Karpas-422 (cell line): ENCODE measurements around the gene CLNS1A. TPM values are rescaled to one million over a fixed set of nuclear protein-coding genes. Genes with fewer than 3 reads are reported as not detected.

ENCODE experiments used
- DNase-seq: peaks from one replicate; pipeline ENCODE4 v3.0.0-alpha.2; 2015
- H2AFZ ChIP-seq: fragments of 200-600 bp; sonication (generic); 2 replicates; pipeline ENCODE4 v1.6.1; 2014; ENCODE audit warnings: antibody characterized with exemption, low read length, mixed read lengths
- H3K27ac ChIP-seq: fragments of 200-600 bp; sonication (generic); 2 replicates; pipeline ENCODE4 v1.5.1; 2014; ENCODE audit warnings: mild to moderate bottlenecking, low read length, moderate library complexity
- H3K27me3 ChIP-seq: fragments of 200-600 bp; sonication (generic); 2 replicates; pipeline ENCODE4 v1.6.1; 2014; ENCODE audit warnings: low read length, mixed read lengths
- H3K36me3 ChIP-seq: fragments of 200-600 bp; sonication (generic); 2 replicates; pipeline ENCODE4 v1.6.1; 2014; ENCODE audit warnings: low read length, mixed read lengths; ENCODE audit not compliant: insufficient read depth
- H3K4me1 ChIP-seq: fragments of 200-600 bp; sonication (generic); 2 replicates; pipeline ENCODE4 v1.6.1; 2014; ENCODE audit warnings: mild to moderate bottlenecking, low read length, mixed read lengths
- H3K4me2 ChIP-seq: fragments of 200-600 bp; sonication (generic); 2 replicates; pipeline ENCODE4 v1.6.1; 2014; ENCODE audit warnings: low read length, low read depth, mild to moderate bottlenecking; ENCODE audit not compliant: poor library complexity, severe bottlenecking
- H3K4me3 ChIP-seq: fragments of 200-600 bp; sonication (generic); 2 replicates; pipeline ENCODE4 v1.5.1; 2014; ENCODE audit warnings: mild to moderate bottlenecking, antibody characterized with exemption, low read length, mixed read lengths
- H3K79me2 ChIP-seq: fragments of 200-600 bp; sonication (generic); 2 replicates; pipeline ENCODE4 v1.6.1; 2014; ENCODE audit warnings: mild to moderate bottlenecking, low read length, mixed read lengths
- H3K9ac ChIP-seq: fragments of 200-600 bp; sonication (generic); 2 replicates; pipeline ENCODE4 v1.6.0; 2014; ENCODE audit warnings: low read length
- H3K9me2 ChIP-seq: fragments of 200-600 bp; sonication (generic), shearing (Covaris generic); replicated peaks from 2 replicates; pipeline ENCODE4 v1.6.0; 2014; ENCODE audit warnings: mild to moderate bottlenecking, low read length, moderate library complexity; ENCODE audit not compliant: insufficient read depth
- H3K9me3 ChIP-seq: fragments of 300-700, 200-600 bp; sonication (generic); 2 replicates; pipeline ENCODE4 v1.6.1; 2014; ENCODE audit warnings: low read length, mixed read lengths
- H4K20me1 ChIP-seq: fragments of 200-600 bp; sonication (generic); 2 replicates; pipeline ENCODE4 v1.6.1; 2014; ENCODE audit warnings: mild to moderate bottlenecking, antibody characterized with exemption, low read length, low read depth; ENCODE audit not compliant: insufficient read depth
- total RNA-seq: library from RNA; depleted of rRNA; stranded (reverse); fragments of >200 nt; shearing (Covaris generic); gene quantifications from 2 replicates; pipeline ENCODE4 v1.2.3, GENCODE V29; 2014; ENCODE audit warnings: low replicate concordance; rRNA removed

The CLNS1A gene, protein sequence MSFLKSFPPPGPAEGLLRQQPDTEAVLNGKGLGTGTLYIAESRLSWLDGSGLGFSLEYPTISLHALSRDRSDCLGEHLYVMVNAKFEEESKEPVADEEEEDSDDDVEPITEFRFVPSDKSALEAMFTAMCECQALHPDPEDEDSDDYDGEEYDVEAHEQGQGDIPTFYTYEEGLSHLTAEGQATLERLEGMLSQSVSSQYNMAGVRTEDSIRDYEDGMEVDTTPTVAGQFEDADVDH
- total RNA-seq, result 212 and 223 TPM in 2 replicates

- H3K9me3 ChIP-seq, result no peaks in the 10 kb centered on the region
- peak; percentile 97 for DNase-seq
- peak within 1 kb of the TSS; percentile 88 for H3K9ac ChIP-seq
- H3K4me1 ChIP-seq, result peaks cover 26% of the 10 kb centered on the region
- no peaks in the 10 kb centered on the region for H4K20me1 ChIP-seq
- no peaks in the 10 kb centered on the region for H3K9me2 ChIP-seq
- peak within 1 kb of the TSS; percentile 79 for H3K4me2 ChIP-seq
- H3K4me3 ChIP-seq, result peak within 1 kb of the TSS; percentile 86
- peaks cover 6% of the 10 kb centered on the region; the same call in 1 of the 2 replicates for H3K36me3 ChIP-seq
- H3K27me3 ChIP-seq, result no peaks in the 10 kb centered on the region
- H3K79me2 ChIP-seq, result peaks cover 56% of the 10 kb centered on the region
- peak within 1 kb of the TSS; percentile 92 for H2AFZ ChIP-seq
- peak within 1 kb of the TSS; percentile 69 for H3K27ac ChIP-seq
Measured at GRCh38 chr11:77637345-77638165, at the start of gene CLNS1A. Gene CLNS1A, minus strand, starts transcription at chr11:77637794. Its CDS starts 80 bp downstream, at chr11:77637714.

- H3K27me3 ChIP-seq, result no peaks in the 10 kb centered on the region
- H3K79me2 ChIP-seq, result no peaks in the 10 kb centered on the region
- no peaks in the 10 kb centered on the region for H3K4me1 ChIP-seq
- H3K9me3 ChIP-seq, result no peaks in the 10 kb centered on the region
- peaks cover 29% of the 10 kb centered on the region for H3K36me3 ChIP-seq
- no peak overlapping the region for H3K4me2 ChIP-seq
- H3K9me2 ChIP-seq, result no peaks in the 10 kb centered on the region
- no peaks in the 10 kb centered on the region for H4K20me1 ChIP-seq
- no peak overlapping the region for H3K9ac ChIP-seq
- H2AFZ ChIP-seq, result no peak overlapping the region
- no peak for DNase-seq
- no peak overlapping the region for H3K27ac ChIP-seq
- no peak overlapping the region for H3K4me3 ChIP-seq
Measured at GRCh38 chr11:77687088-77687487, 49.5 kb upstream of the CLNS1A start.

DNA sequence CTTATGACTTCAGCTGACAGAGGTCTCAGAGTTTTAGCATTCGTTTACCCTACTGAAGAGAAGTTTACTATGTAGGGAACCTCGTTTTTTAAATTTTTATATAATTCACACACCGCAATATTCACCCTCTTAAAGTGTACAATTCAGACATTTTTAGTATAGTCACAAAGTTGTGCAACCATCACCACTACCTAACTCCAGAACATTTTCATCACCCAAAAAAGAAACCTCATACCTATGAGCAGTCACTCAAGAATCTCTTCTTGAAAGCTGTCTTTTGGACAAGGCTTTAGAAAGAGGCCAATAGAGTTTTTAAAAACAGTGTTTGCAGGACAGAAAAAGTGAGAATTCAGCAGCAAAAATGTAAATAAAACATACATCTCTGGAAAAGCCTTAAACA is 39.5 kb upstream of the CLNS1A start:
- DNase-seq, result no peak
- no peaks in the 10 kb centered on the region for H3K9me2 ChIP-seq
- H3K36me3 ChIP-seq, result peaks cover 45% of the 10 kb centered on the region; the same call in 1 of the 2 replicates

DNA sequence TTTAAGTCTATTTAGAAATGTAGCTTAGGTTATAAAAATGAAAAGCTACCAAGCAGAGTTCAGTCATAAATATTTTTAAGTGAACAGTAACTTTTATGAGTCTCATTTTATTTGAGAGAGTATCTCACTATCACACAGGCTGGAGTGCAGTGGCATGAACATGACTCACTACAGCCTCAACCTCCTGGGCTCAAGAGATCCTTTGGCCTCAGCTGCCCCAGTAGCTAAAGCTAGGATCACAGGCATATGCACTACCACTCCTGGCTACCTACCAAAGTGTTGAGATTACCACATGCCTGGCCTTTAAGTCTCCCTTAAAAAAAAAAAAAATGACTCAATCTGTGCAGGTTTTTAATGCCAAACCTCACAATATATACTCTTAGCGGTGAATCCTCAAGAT is 34.7 kb upstream of the CLNS1A start:
- no peak overlapping the region for H3K9ac ChIP-seq
- no peaks in the 10 kb centered on the region for H3K79me2 ChIP-seq
- H3K4me3 ChIP-seq, result no peak overlapping the region
- DNase-seq, result no peak
- H3K9me2 ChIP-seq, result no peaks in the 10 kb centered on the region
- H3K27ac ChIP-seq, result no peak overlapping the region
- H4K20me1 ChIP-seq, result no peaks in the 10 kb centered on the region
- no peak overlapping the region for H2AFZ ChIP-seq
- no peaks in the 10 kb centered on the region for H3K4me1 ChIP-seq
- H3K27me3 ChIP-seq, result no peaks in the 10 kb centered on the region
- no peaks in the 10 kb centered on the region for H3K9me3 ChIP-seq
- H3K4me2 ChIP-seq, result no peak overlapping the region
- peaks cover 53% of the 10 kb centered on the region for H3K36me3 ChIP-seq

More for the DNA sequence above, 39.5 kb upstream of the CLNS1A start:
- no peaks in the 10 kb centered on the region for H3K9me3 ChIP-seq
- no peaks in the 10 kb centered on the region for H3K4me1 ChIP-seq
- H3K79me2 ChIP-seq, result no peaks in the 10 kb centered on the region
- no peak overlapping the region for H2AFZ ChIP-seq
- no peak overlapping the region for H3K27ac ChIP-seq
- H4K20me1 ChIP-seq, result no peaks in the 10 kb centered on the region
- no peak overlapping the region for H3K4me2 ChIP-seq
- H3K27me3 ChIP-seq, result no peaks in the 10 kb centered on the region
- H3K9ac ChIP-seq, result no peak overlapping the region
- H3K4me3 ChIP-seq, result no peak overlapping the region

DNA sequence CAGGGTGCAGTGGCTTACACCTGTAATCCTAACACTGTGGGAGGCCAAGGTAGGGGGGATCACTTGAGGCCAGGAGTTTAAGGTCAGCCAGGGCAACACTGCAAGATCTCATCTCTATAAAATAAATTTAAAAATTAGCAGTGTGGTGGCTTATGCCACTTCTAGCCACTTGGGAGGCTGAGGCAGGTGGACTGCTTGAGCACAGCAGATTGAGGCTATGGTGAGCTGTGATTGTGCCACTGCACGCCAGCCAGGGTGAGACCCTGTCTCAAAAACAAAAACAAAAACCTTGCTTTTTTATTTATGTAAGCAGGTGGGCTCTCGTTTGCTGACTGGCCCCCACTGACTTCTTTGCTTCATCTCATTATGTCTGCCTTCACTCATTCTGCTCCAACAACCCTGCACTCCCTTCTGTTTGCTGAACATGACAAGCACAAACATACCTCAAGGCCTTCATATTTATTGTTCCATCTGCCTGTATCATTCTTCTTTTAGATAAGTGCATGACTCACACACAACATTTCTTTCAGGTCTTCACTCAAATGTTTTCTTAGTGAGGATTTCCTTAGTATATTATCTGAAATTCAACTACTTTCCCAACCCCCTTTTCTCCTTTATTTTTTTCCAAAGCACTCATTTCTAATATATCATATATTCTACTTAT is 32.4 kb upstream of the CLNS1A start:
- Histone ChIP-seq H3K9me2 (no peaks in the 10 kb centered on the region), H3K4me1 (peaks cover 7% of the 10 kb centered on the region), H3K9me3 (no peaks in the 10 kb centered on the region), H3K4me3 (no peak overlapping the region), H3K9ac (no peak overlapping the region), H3K27me3 (no peaks in the 10 kb centered on the region), H3K36me3 (peaks cover 42% of the 10 kb centered on the region), H3K4me2 (no peak overlapping the region), H2AFZ (no peak overlapping the region), H3K27ac (no peak overlapping the region), H3K79me2 (no peaks in the 10 kb centered on the region), H4K20me1 (no peaks in the 10 kb centered on the region)
- no peak for DNase-seq

GRCh38 chr11:77668760-77669159 is 31.2 kb upstream of the CLNS1A start:
- Histone ChIP-seq H3K27me3 (no peaks in the 10 kb centered on the region), H3K9me2 (no peaks in the 10 kb centered on the region), H3K9me3 (no peaks in the 10 kb centered on the region), H3K4me2 (no peak overlapping the region), H3K79me2 (no peaks in the 10 kb centered on the region), H4K20me1 (no peaks in the 10 kb centered on the region), H3K27ac (no peak overlapping the region), H3K4me3 (no peak overlapping the region), H3K4me1 (peaks cover 8% of the 10 kb centered on the region), H3K9ac (no peak overlapping the region), H3K36me3 (peaks cover 44% of the 10 kb centered on the region), H2AFZ (no peak overlapping the region)
- no peak for DNase-seq

DNA sequence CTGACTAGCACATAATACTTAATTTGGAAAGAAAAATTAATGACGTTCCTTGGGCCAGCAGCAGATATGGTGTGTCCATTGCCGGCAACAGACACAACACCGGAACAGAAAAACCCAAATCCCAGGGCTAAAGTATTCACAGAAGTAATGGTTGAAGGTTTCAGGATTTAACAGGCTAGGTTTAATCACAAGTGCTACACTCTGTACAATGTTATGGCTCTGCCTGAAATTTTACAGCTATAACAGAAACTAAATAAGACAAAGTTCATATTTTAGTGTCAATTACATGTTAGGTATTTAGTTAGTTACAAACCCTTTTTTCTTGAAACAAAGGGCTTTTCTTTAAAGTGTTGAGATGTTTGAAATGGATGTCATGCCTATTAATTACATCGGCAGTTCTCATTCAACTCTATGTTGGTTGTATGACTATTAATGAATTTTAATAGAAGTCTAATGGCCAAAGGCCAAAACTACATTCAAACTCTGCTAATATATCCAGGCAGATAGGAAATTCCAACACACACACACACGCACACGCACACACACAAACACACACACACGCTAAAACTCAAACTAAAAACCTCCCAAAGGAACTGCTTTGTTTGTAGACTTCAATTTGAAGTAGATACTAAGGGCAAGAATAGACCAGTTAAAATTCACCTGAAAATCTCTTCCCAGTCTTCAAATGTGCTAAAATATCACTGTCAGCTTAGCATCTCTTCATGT is 27.8 kb upstream of the CLNS1A start:
- Histone ChIP-seq H3K79me2 (no peaks in the 10 kb centered on the region), H3K36me3 (peaks cover 21% of the 10 kb centered on the region), H3K9ac (no peak overlapping the region)

More for the DNA sequence above, 27.8 kb upstream of the CLNS1A start:
- Histone ChIP-seq H3K9me3 (no peaks in the 10 kb centered on the region), H4K20me1 (no peaks in the 10 kb centered on the region), H3K4me2 (no peak overlapping the region), H3K9me2 (no peaks in the 10 kb centered on the region), H2AFZ (no peak overlapping the region), H3K4me1 (peaks cover 36% of the 10 kb centered on the region), H3K4me3 (no peak overlapping the region), H3K27ac (no peak overlapping the region), H3K27me3 (no peaks in the 10 kb centered on the region)
- no peak for DNase-seq
